Right lobe of liver (tissue), 6 donors: ENCODE data around the gene LYSMD4. TPM values are rescaled to one million over a fixed set of nuclear protein-coding genes. Genes with fewer than 3 reads are reported as not detected.

Source experiments
- ATAC-seq, 4 donors: fragments of 200-7000 bp; cut with Tn5 transposase; one replicate each; pipeline ENCODE4 v1.9.1; 2020; ENCODE audit warnings: mild to moderate bottlenecking in 4 of 4, moderate library complexity in 4 of 4
- DNase-seq, 3 donors: peaks; one replicate each; pipeline ENCODE4 v3.0.0-alpha.2; 2020
- H3K27ac ChIP-seq, 3 donors: fragments of 200-600 bp; one replicate each; pipeline ENCODE4 v1.8.0; 2022
- H3K27me3 ChIP-seq, 2 donors: fragments of 200-600 bp; one replicate each; pipeline ENCODE4 v1.8.0; 2022
- H3K36me3 ChIP-seq, 4 donors: fragments of 200-600 bp; sonication (generic) in 1 of 4; one replicate each; pipeline versions ENCODE4 v1.5.1 to v1.8.0; 2017 to 2022; ENCODE audit warnings: control low read depth in 1 of 4
- H3K4me1 ChIP-seq, 4 donors: fragments of 200-600 bp; sonication (generic) in 1 of 4; one replicate each; pipeline versions ENCODE4 v1.5.1 to v1.8.0; 2017 to 2022; ENCODE audit warnings: control low read depth in 1 of 4
- H3K4me3 ChIP-seq, 3 donors: fragments of 200-600 bp; one replicate each; pipeline ENCODE4 v1.8.0; 2022
- H3K9me3 ChIP-seq, 4 donors: fragments of 200-600 bp; sonication (generic) in 1 of 4; one replicate each; pipeline versions ENCODE4 v1.5.1 to v1.8.0; 2017 to 2022; ENCODE audit warnings: control low read depth in 1 of 4
- CTCF ChIP-seq, 4 donors: fragments of 200-600 bp in 3 of 4; fragments of 450-650 bp in 1 of 4; IDR thresholded peaks; one replicate each; pipeline versions ENCODE4 v1.5.1 to v1.8.0; 2016 to 2022; ENCODE audit warnings: antibody characterized with exemption in 4 of 4, mild to moderate bottlenecking in 2 of 4
- POLR2A ChIP-seq: fragments of 450-650 bp; IDR thresholded peaks from one replicate; pipeline ENCODE4 v1.6.1; 2017; ENCODE audit warnings: antibody characterized with exemption, mild to moderate bottlenecking
- WGBS: methylation state at CpG from one replicate; pipeline ENCODE4 v1.1.6; 2018; ENCODE audit warnings: low coverage, low lambda C conversion rate; ENCODE audit not compliant: insufficient coverage; ENCODE audit errors: missing lambda C conversion rate; 5-methylcytosine and 5-hydroxymethylcytosine counted together
- intact Hi-C, 2 donors: fragments of 100-400 bp; cut with DNase I; formaldehyde crosslinking; loops; one replicate each; pipeline versions ENCODE4 v1.11.2 to v1.14.1; 2022
- total RNA-seq, 6 experiments: library from RNA; depleted of rRNA in 2 of 6; stranded (reverse); fragments of >200 nt in 2 of 6; fragmentation: NEBNext Ultra II Directional in 3 of 6; extraction: Animal tissue kit (Norgen Biotek cat#: 25700) in 3 of 6; gene quantifications; one replicate each; pipeline versions ENCODE4 v1.1.0 to v1.2.4, GENCODE V29; 2016 to 2023
- donor health status: DM: no; HTN: yes; CAD: no.
- donor health status: DM: no; HTN: no; CAD: no.
- donor health status: DM: no; HTN: no; CAD: no.
- donor health status: DM: no; HTN: yes; CAD: no.
- donor health status: DM: no; HTN: yes; CAD: no.

Gene LYSMD4
- total RNA-seq, 6 experiments from 2014 or later: 2.8 to 7.0 (median 5.1) TPM

GRCh38 chr15:99729327-99729726 is 3.9 kb downstream of the LYSMD4 start:
- Histone ChIP-seq H3K4me3 (no peak overlapping the region), H3K9me3 (no peaks in the 10 kb centered on the region), H3K27ac (no peak overlapping the region), H3K4me1 (peaks cover 0 to 14% (median 4%) of the 10 kb centered on the region in 4 donors), H3K36me3 (peaks cover 0 to 5% (median 0%) of the 10 kb centered on the region in 4 donors), H3K27me3 (no peaks in the 10 kb centered on the region)
- intact Hi-C loops: no loop called here
- DNase-seq: no peak
- no peak for ATAC-seq
- no peak for TF ChIP-seq CTCF (IDR thresholded peaks at IDR 0.05)
- no peak for TF ChIP-seq POLR2A
- WGBS: 87% methylated on average over 6 of the region's 11 CpGs

- no CpG with 5 or more reads among the region's 6 CpGs for WGBS
- H3K27me3 ChIP-seq: no peaks in the 10 kb centered on the region
- intact Hi-C loops: no loop called here
- H3K9me3 ChIP-seq: no peaks in the 10 kb centered on the region
- no peak overlapping the region for H3K27ac ChIP-seq
- H3K36me3 ChIP-seq: peaks cover 0 to 5% (median 0%) of the 10 kb centered on the region in 4 donors
- peaks cover 0 to 14% (median 4%) of the 10 kb centered on the region in 4 donors for H3K4me1 ChIP-seq
- H3K4me3 ChIP-seq: no peak overlapping the region
- no peak for ATAC-seq
- DNase-seq: no peak
- no peak for TF ChIP-seq POLR2A
- no peak for TF ChIP-seq CTCF (IDR thresholded peaks at IDR 0.05)
Measured at GRCh38 chr15:99728916-99729315, 4.3 kb downstream of the LYSMD4 start.

GRCh38 chr15:99727733-99728132 is 5.5 kb downstream of the LYSMD4 start:
- H3K9me3 ChIP-seq: no peaks in the 10 kb centered on the region
- H3K4me3 ChIP-seq: no peak overlapping the region
- H3K4me1 ChIP-seq: peaks cover 0 to 14% (median 2%) of the 10 kb centered on the region in 4 donors
- no peaks in the 10 kb centered on the region for H3K27me3 ChIP-seq
- no peak for ATAC-seq
- H3K36me3 ChIP-seq: peaks cover 0 to 5% (median 0%) of the 10 kb centered on the region in 4 donors
- no peak for DNase-seq
- intact Hi-C loops: no loop called here
- TF ChIP-seq CTCF (IDR thresholded peaks at IDR 0.05) (no peak), POLR2A (no peak)
- 64% methylated on average over 4 of the region's 7 CpGs for WGBS
- no peak overlapping the region for H3K27ac ChIP-seq

GRCh38 chr15:99727330-99727729 is 5.9 kb downstream of the LYSMD4 start:
- Histone ChIP-seq H3K27me3 (no peaks in the 10 kb centered on the region), H3K4me1 (peaks cover 0 to 14% (median 2%) of the 10 kb centered on the region in 4 donors), H3K27ac (no peak overlapping the region), H3K36me3 (peaks cover 0 to 5% (median 0%) of the 10 kb centered on the region in 4 donors), H3K9me3 (no peaks in the 10 kb centered on the region), H3K4me3 (no peak overlapping the region)
- intact Hi-C loops: no loop called here
- 73% methylated on average over 1 of the region's 1 CpG for WGBS
- ATAC-seq (no peak), DNase-seq (no peak)
- TF ChIP-seq POLR2A: no peak
- TF ChIP-seq CTCF (IDR thresholded peaks at IDR 0.05): no peak

- no peak for TF ChIP-seq CTCF (IDR thresholded peaks at IDR 0.05)
- TF ChIP-seq POLR2A: no peak
- H3K27me3 ChIP-seq: no peaks in the 10 kb centered on the region
- H3K27ac ChIP-seq: no peak overlapping the region
- peaks cover 0 to 5% (median 0%) of the 10 kb centered on the region in 4 donors for H3K36me3 ChIP-seq
- intact Hi-C loops: no loop called here
- peaks cover 0 to 8% (median 2%) of the 10 kb centered on the region in 4 donors for H3K4me1 ChIP-seq
- H3K9me3 ChIP-seq: no peaks in the 10 kb centered on the region
- 81% methylated on average over 6 of the region's 7 CpGs for WGBS
- ATAC-seq: no peak
- DNase-seq: no peak
- H3K4me3 ChIP-seq: no peak overlapping the region
Measured at GRCh38 chr15:99726333-99726732, 6.9 kb downstream of the LYSMD4 start.
